Type B pancreatic cell (in vitro differentiated cells): ENCODE results near the gene ARHGEF10L. TPM values are rescaled to one million over a fixed set of nuclear protein-coding genes. Genes with fewer than 3 reads are reported as not detected.

Source experiments
- DNase-seq: peaks from one replicate; pipeline ENCODE4 v3.0.0; 2021; ENCODE audit warnings: mixed read lengths; ENCODE audit not compliant: unreplicated experiment; ENCODE audit errors: extremely low spot score
- H3K27ac Mint-ChIP-seq: 2 replicates; pipeline ENCODE4 v1.8.0; 2021; ENCODE audit warnings: mild to moderate bottlenecking, mixed read lengths
- H3K27me3 Mint-ChIP-seq: 2 replicates; pipeline ENCODE4 v1.8.0; 2021; ENCODE audit warnings: mixed read lengths
- H3K36me3 Mint-ChIP-seq: 2 replicates; pipeline ENCODE4 v1.8.0; 2021; ENCODE audit warnings: mixed read lengths
- H3K4me1 Mint-ChIP-seq: one replicate; pipeline ENCODE4 v1.8.0; 2021; ENCODE audit warnings: mixed read lengths; ENCODE audit not compliant: unreplicated experiment
- H3K4me3 Mint-ChIP-seq: 2 replicates; pipeline ENCODE4 v1.8.0; 2021; ENCODE audit warnings: mild to moderate bottlenecking, mixed read lengths
- H3K9me3 Mint-ChIP-seq: 2 replicates; pipeline ENCODE4 v1.8.0; 2021; ENCODE audit warnings: mixed read lengths
- CTCF ChIP-seq: fragments of 200-600 bp; sonication (generic); conservative IDR thresholded peaks from 2 replicates; pipeline ENCODE4 v1.5.0; 2021; ENCODE audit warnings: antibody characterized with exemption, mild to moderate bottlenecking
- total RNA-seq: library from RNA; stranded (reverse); gene quantifications from 2 replicates; pipeline ENCODE4 v1.2.1, GENCODE V29; 2021; ENCODE audit warnings: low replicate concordance

Gene ARHGEF10L
- total RNA-seq, 1 donor from 2014 or later: 36.0 TPM

GRCh38 chr1:17682400-17682799, 142.9 kb downstream of the ARHGEF10L start:
- Mint-ChIP-seq H3K4me3 (no peak overlapping the region), H3K27me3 (no peaks in the 10 kb centered on the region), H3K4me1 (peaks cover 23% of the 10 kb centered on the region), H3K27ac (no peak overlapping the region), H3K9me3 (no peaks in the 10 kb centered on the region), H3K36me3 (peaks cover 7% of the 10 kb centered on the region)
- DNase-seq: no peak
- TF ChIP-seq CTCF: no peak

GRCh38 chr1:17683598-17683997, 144.1 kb downstream of the ARHGEF10L start:
- no peak for TF ChIP-seq CTCF
- Mint-ChIP-seq H3K9me3 (no peaks in the 10 kb centered on the region), H3K36me3 (peaks cover 7% of the 10 kb centered on the region), H3K27me3 (no peaks in the 10 kb centered on the region), H3K27ac (peak overlapping the region; percentile 23), H3K4me1 (peaks cover 23% of the 10 kb centered on the region), H3K4me3 (no peak overlapping the region)
- DNase-seq: no peak

GRCh38 chr1:17684810-17685209, 145.3 kb downstream of the ARHGEF10L start:
- no peaks in the 10 kb centered on the region for H3K9me3 Mint-ChIP-seq
- H3K36me3 Mint-ChIP-seq: peaks cover 10% of the 10 kb centered on the region
- H3K4me3 Mint-ChIP-seq: no peak overlapping the region
- no peak for DNase-seq
- H3K27me3 Mint-ChIP-seq: no peaks in the 10 kb centered on the region
- TF ChIP-seq CTCF: no peak
- no peak overlapping the region for H3K27ac Mint-ChIP-seq
- peaks cover 26% of the 10 kb centered on the region for H3K4me1 Mint-ChIP-seq

- H3K4me3 Mint-ChIP-seq: no peak overlapping the region
- H3K27me3 Mint-ChIP-seq: no peaks in the 10 kb centered on the region
Measured at GRCh38 chr1:17686258-17686657, 146.8 kb downstream of the ARHGEF10L start.

GRCh38 chr1:17687145-17687544, 147.6 kb downstream of the ARHGEF10L start:
- no peak for TF ChIP-seq CTCF
- Mint-ChIP-seq H3K27me3 (no peaks in the 10 kb centered on the region), H3K36me3 (peaks cover 13% of the 10 kb centered on the region), H3K9me3 (no peaks in the 10 kb centered on the region), H3K4me3 (no peak overlapping the region), H3K4me1 (peaks cover 34% of the 10 kb centered on the region), H3K27ac (no peak overlapping the region)
- DNase-seq: no peak

More at GRCh38 chr1:17686258-17686657, 146.8 kb downstream of the ARHGEF10L start:
- peaks cover 31% of the 10 kb centered on the region for H3K4me1 Mint-ChIP-seq
- H3K9me3 Mint-ChIP-seq: no peaks in the 10 kb centered on the region
- no peak for TF ChIP-seq CTCF
- H3K36me3 Mint-ChIP-seq: peaks cover 14% of the 10 kb centered on the region
- peak overlapping the region; percentile 4 for H3K27ac Mint-ChIP-seq
- no peak for DNase-seq
